Fibroblast of pulmonary artery (primary cell): ENCODE results near the gene TMCO1.
"Not testable (repeated sequence)": the region's sequence is repeated elsewhere in the genome, so short reads cannot be mapped to it uniquely, and the experiment has no call there.

Source experiments
- DNase-seq: peaks from one replicate; pipeline ENCODE4 v3.0.0-alpha.2; 2010; ENCODE audit warnings: low read depth
- H3K4me3 ChIP-seq: replicated peaks from 2 replicates; pipeline ENCODE4 v1.5.1; 2011; ENCODE audit warnings: low read depth, mild to moderate bottlenecking, control low read depth, low read length, moderate library complexity
- TF ChIP-seq, protein P1 (sequence below): IDR thresholded peaks from 2 replicates; pipeline ENCODE4 v1.5.1; 2011; ENCODE audit warnings: mild to moderate bottlenecking, control low read depth, low read length, inconsistent platforms; ENCODE audit errors: missing control alignments

TMCO1 gene

DNA sequence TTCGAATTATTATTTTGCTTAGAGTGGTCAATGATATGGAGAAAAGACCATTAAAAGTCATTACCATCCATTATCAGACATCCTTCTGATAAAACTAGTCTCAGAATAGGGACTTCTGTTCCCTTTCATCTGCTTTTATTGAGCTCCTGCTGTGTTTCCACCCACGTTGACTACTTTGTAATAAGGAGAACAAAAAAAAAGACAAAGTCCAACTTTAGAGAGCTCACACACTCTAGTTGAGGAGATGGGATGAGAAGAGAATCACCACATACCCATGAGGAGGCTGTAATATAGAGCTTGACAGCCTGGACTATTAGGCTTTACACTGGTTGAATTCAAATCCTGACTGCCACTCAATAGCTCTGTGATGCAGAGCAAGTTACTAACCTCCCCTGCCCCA, 42.5 kb downstream of the TMCO1 start:
- TF ChIP-seq, protein P1, sequence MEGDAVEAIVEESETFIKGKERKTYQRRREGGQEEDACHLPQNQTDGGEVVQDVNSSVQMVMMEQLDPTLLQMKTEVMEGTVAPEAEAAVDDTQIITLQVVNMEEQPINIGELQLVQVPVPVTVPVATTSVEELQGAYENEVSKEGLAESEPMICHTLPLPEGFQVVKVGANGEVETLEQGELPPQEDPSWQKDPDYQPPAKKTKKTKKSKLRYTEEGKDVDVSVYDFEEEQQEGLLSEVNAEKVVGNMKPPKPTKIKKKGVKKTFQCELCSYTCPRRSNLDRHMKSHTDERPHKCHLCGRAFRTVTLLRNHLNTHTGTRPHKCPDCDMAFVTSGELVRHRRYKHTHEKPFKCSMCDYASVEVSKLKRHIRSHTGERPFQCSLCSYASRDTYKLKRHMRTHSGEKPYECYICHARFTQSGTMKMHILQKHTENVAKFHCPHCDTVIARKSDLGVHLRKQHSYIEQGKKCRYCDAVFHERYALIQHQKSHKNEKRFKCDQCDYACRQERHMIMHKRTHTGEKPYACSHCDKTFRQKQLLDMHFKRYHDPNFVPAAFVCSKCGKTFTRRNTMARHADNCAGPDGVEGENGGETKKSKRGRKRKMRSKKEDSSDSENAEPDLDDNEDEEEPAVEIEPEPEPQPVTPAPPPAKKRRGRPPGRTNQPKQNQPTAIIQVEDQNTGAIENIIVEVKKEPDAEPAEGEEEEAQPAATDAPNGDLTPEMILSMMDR = no peak
- no peak for DNase-seq

DNA sequence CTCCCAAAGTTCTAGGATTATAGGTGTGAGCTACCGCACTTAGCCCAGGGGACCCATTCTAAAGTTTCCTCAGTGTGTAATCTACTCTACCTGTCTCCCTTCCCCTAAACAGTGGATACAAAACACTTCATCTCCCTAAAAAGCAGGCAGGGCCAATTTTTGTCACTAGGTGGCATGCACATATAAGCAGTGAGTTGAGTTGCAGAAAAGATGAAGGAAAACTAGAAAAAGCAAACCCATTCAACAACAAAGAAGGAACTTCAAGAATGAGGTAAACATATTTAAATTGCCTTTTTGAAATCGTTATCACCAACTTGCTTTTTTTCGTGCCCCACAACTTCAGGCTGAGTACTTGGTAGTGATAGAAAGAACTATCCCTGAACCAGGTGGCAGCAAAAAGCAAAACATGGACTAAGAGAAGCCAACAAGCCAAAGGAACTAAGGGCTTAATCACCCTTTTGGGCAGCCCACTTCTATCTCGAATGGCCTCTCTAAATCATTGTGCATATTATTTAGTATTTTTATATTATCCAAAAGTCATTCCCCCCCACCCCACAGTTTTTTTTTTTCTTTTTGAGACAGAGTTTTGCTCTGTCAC, 50.7 kb downstream of the TMCO1 start:
- TF ChIP-seq, protein P1 = peak; percentile 96
- DNase-seq = peak; percentile 82
- no peak overlapping the region for H3K4me3 ChIP-seq

More for the DNA sequence above, 42.5 kb downstream of the TMCO1 start:
- no peak overlapping the region for H3K4me3 ChIP-seq

DNA sequence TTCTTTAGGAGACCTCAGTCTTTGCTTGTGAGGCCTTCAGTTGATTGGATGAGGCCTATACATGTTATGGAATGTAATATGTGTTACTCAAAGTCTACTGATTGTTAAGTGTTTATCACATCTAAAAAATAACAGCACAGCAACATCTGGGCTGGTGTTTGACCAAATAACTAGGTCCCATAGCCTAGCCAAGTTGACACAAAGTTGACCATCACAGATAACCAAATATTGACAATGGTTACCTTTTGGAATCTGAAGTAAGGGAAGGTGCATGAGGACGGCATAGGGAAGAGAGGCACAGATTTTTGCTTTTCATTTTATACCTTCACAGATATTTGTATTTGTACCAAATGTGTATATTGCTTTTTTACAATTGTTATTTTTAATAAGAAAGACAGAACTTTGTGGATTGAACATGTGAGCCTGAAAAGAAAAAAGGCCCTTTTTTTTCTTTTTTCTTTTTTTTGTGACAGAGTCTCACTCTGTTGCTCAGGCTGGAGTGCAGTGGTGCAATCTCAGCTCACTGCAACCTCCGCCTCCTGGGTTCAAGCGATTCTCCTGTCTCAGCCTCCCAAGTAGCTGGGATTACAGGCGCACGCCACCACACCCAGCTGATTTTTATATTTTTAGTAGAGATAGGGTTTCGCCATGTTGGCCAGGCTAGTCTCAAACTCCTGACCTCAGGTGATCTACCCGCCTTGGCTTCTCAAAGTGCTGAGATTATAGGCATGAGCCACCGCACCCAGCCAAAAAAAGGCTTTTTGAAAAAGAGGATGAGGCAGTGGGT, 52.2 kb downstream of the TMCO1 start:
- not testable (repeated sequence) for DNase-seq, H3K4me3 ChIP-seq

DNA sequence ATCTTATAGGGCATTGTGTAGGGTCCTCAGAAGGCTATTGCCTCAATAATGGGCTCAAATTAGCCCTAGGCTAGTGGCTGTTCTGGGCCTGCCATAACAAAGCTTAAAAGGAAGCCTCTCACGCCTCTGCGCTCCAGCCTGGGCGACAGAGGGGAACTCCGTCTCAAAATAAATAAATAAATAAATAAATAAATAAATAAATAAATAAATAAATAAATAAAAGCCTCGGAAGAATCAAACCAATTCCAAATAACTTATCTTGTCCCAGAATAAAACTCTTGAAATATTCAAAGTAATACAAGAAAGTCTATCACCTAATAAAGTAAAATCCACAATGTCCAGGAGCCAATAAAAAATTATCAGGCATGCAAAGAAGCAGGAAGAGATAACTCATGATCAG, 55.9 kb downstream of the TMCO1 start:
- no peak overlapping the region for H3K4me3 ChIP-seq
- DNase-seq = no peak
- TF ChIP-seq, protein P1 = no peak

DNA sequence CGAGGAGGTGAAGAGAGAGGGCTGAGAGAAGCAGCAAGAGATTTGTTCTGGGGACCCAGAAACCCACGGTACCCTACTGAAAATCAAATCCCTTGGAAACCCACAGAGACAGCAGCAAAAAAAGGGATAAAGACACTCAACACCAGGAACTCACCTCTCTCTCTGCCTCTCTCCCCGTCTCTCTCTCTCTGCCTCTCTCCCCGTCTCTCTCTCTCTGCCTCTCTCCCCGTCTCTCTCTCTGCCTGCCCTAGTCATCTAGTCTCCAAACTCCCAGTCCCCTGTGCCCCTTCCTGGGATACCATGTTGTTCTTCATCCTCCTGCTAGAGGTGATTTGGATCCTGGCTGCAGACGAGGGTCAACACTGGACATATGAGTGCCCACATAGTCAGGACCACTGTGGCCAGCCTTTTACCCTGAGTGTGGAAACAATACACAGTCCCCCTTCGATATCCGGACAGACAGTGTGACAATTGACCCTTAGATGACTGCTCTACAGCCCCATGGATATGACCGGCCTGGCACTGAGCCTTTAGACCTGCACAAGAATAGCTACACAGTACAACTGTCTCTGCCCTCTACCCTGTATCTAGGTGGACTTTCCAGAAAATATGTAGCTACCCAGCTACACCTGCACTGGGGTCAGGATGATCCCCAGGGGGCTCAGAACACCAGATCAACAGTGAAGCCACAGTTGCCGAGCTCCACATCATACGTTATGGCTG, 60.5 kb downstream of the TMCO1 start:
- DNase-seq = no peak
- TF ChIP-seq, protein P1 = no peak
- no peak overlapping the region for H3K4me3 ChIP-seq

DNA sequence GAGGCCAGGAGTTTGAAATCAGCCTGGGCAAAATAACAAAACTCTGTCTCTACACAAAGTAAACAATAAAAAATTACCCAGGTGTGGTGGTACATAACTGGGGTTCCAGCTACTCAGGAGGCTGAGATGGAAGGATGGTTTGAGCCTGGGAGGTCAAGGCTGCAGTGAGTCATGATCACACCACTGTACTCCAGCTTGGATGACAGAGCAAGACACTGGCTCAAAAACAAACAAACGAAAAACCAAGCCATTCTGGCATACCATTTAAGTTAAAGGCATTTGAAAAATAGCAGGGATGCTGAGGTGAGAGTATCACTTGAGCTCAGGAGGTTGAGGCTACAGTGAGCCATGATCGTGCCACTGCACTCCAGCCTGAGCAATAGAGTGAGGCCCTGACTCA, 65.0 kb downstream of the TMCO1 start:
- TF ChIP-seq, protein P1 = no peak
- DNase-seq = no peak
- no peak overlapping the region for H3K4me3 ChIP-seq

DNA sequence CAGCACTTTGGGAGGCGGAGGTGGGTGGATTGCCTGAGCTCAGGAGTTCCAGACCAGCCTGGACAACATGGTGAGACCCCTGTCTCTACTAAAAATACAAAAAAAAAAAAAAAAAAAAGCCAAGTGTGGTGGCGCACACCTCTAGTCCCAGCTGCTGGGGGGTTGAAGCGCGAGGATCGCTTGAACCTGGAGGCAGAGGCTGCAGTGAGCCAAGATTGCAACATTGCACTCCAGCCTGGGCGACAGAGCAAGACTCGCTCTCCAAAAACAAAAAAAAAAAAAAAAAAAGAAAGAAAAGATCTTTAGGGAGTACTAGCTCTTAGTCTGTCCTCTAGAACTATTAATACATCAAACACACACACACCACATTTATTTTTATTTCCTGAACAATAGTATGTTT, 66.7 kb downstream of the TMCO1 start:
- H3K4me3 ChIP-seq, DNase-seq: not testable (repeated sequence)
